Measurements from ENCODE around the gene NUP98.

GRCh38 chr11:3745161-3745560 lies 52.2 kb downstream of the NUP98 start:
- TF ChIP-seq CTCF (IDR thresholded peaks at IDR 0.05; ENCODE audit: borderline replicate concordance, extremely low read depth, low read length, poor library complexity, severe bottlenecking) (no peak), EZH2 (IDR thresholded peaks at IDR 0.05; ENCODE audit: borderline replicate concordance, low read depth, low read length, severe bottlenecking) (no peak)

All from DND-41 (cell line).